ENCODE results near the gene C2orf69.

The C2orf69 gene

DNA sequence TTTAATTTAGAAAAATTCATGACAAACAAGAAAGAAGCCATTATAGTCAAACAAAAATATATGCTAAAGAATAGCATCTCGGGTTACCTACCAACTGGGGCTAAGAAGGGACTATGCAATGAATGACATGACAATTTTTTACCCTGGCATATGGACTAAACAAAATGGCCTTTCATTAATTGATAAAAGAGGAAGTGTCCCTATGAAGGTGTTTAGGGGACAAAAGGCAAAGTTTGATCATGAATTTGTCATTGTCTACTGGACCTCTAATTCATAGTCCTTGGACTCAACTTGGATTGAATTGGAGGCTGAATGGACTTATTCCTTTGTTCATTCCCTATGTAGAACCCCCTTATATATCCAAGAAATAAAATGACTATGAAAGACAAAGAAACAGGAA is 57.0 kb downstream of the C2orf69 start:
- DNase-seq (ENCODE audit: low read depth): no peak

DNA sequence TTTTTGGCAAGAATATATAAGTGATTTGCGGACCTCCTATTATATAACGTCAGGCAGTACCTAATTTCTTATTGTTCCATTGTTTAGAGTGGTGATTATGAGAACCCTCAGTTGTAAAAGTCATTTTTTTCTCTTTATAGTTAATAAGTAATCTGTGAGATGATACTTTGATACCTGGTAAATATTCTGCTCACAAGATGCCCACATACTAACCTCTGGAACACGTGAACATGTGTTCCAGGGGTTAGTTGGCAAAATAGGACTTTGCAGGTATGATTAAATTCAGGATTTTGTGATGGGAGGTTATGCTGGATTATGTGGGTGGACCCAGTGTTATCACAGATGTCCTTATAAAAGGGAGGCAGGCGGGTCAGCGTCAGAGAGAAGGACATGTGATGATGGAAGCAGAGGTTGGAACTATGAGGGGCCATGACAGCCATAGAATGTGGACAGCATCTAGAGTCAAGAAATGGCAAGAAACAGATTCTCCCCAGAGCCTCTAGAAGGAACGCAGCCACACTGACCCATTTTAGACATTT is 61.1 kb downstream of the C2orf69 start:
- no peak for DNase-seq (ENCODE audit: low read depth)

DNA sequence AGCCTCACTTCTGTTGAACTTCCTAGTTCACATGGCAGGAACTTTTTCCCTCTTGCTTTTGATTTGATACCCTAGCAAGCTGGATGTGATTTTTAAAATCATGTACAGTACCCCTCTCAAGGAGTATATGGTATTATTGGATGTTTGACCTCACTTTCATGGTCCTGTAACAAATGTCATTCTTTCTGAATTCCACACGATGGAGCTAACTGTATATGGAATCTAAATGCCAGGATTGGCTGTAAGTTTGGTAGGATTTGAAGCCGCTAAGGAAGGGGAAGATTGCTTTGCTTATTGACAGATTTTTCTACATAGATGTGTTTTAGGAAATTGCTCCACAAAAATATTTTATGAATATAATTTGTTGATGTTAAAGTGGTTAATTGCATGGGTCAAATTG is 62.6 kb downstream of the C2orf69 start:
- no peak for DNase-seq (ENCODE audit: low read depth)

DNA sequence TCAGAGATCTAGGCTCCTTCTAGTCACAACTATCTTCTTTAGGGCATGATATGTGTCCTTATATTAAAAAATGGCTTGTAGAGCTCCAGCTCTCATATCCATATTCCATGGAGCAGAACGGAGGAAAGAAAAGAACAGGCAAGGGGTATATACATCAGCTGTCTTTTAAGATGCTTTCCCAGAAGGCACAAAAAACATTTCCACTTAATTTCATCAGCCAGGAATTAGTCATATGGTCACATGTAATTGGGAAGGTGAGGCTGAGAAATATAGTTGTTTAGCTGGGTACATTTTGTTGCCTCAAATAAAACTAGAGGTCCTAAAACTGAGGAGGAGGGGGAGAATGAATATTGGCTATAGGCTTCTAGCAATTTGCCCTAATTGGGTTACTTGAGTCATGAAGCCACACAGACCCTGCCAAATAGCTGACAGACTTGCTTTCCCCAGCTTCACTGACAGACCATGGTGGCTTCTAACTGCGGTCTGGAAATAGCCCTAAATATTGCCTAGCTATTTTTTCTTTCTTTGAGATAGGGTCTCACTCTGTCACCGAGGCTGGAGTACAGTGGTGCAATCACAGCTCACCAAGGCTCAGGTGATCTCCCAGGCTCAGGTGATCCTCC is 64.3 kb downstream of the C2orf69 start:
- DNase-seq (ENCODE audit: low read depth): no peak

Data from stimulated activated CD8-positive, alpha-beta memory T cell treated with anti-CD3 and anti-CD28 coated beads, Interleukin-12 subunit alpha, Interleukin-12 subunit beta, amount 100 ng/mL, for 4 hours (primary cell).